ENCODE measurements around the gene NTSR1. TPM values are rescaled to one million over a fixed set of nuclear protein-coding genes. Genes with fewer than 3 reads are reported as not detected.

The NTSR1 gene
- polyA plus RNA-seq, 4 donors = 0.34 to 1.2 TPM; not detected in 2

DNA sequence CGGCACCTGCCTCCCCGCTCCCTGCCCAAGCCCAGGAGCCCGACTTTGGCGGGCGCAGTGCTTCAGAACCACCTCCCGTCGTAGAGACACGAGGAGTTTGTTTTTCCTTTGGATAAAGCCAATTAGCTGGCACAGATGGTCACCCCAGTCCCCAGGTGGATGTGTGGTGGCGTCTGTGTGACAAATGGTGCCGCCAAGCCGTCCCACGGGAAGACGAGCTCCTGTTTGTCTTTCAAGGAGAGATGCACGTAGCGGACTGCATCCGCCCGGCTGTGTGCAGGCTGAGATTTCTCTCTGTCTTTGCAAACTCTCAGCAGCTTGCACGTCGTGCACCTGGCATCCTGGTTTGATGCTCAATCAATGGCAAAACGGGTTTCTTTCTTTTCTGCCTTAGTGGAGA lies 71.6 kb downstream of the NTSR1 start:
- no peak for FAIRE-seq
- no peaks in the 10 kb centered on the region for H3K9me3 ChIP-seq (ENCODE audit: control insufficient read depth in 2 of 2, insufficient read depth in 1 of 2, low read depth in 1 of 2, low read length in 1 of 2)
- WGBS, 3 donors = 62 to 74% (median 72%) methylated on average over 17 to 20 of the region's 20 CpGs
- no peak overlapping the region for H3K4me3 ChIP-seq (ENCODE audit: low read depth in 1 of 3, low read length in 3 of 3)
- H3K36me3 ChIP-seq (ENCODE audit: control insufficient read depth in 3 of 3, insufficient read depth in 2 of 3, low read depth in 1 of 3, low read length in 3 of 3) = no peaks in the 10 kb centered on the region
- no peak overlapping the region for H3K27ac ChIP-seq (ENCODE audit: low read depth in 1 of 3, low read length in 2 of 3)
- H3K27me3 ChIP-seq (ENCODE audit: control insufficient read depth in 3 of 3, insufficient read depth in 3 of 3, low read length in 3 of 3) = no peaks in the 10 kb centered on the region
- peaks cover 0 to 3% (median 0%) of the 10 kb centered on the region in 3 donors for H3K4me1 ChIP-seq (ENCODE audit: control insufficient read depth in 3 of 3, insufficient read depth in 2 of 3, low read depth in 1 of 3, low read length in 2 of 3)
- no peak for DNase-seq

DNA sequence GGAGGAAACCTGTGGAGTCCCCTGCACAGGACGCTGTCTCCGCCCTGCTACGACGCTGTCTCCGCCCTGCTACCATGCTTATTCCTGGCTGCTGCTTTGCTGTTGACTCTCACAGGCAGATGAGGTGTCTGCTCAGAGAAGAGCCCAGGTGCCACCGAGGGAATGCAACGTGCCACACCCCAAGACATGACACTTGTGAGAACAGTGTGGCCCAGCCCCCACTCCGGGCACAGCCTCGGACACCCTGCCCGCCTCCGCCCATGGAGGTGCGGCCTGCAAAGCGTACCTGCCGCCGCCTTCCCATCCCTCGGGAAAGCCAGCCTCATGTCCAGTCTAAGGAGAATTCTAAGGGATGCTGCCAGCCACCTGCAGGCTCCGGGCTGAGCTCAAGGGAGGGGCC lies 72.1 kb downstream of the NTSR1 start:
- Histone ChIP-seq H3K36me3 (ENCODE audit: control insufficient read depth in 3 of 3, insufficient read depth in 2 of 3, low read depth in 1 of 3, low read length in 3 of 3) (no peaks in the 10 kb centered on the region), H3K9me3 (ENCODE audit: control insufficient read depth in 2 of 2, insufficient read depth in 1 of 2, low read depth in 1 of 2, low read length in 1 of 2) (no peaks in the 10 kb centered on the region), H3K4me3 (ENCODE audit: low read depth in 1 of 3, low read length in 3 of 3) (no peak overlapping the region), H3K27ac (ENCODE audit: low read depth in 1 of 3, low read length in 2 of 3) (no peak overlapping the region), H3K27me3 (ENCODE audit: control insufficient read depth in 3 of 3, insufficient read depth in 3 of 3, low read length in 3 of 3) (no peaks in the 10 kb centered on the region), H3K4me1 (ENCODE audit: control insufficient read depth in 3 of 3, insufficient read depth in 2 of 3, low read depth in 1 of 3, low read length in 2 of 3) (peaks cover 0 to 3% (median under 1%) of the 10 kb centered on the region in 3 donors)
- DNase-seq = no peak
- WGBS, 3 donors = 59 to 79% (median 71%) methylated on average over 17 of the region's 17 CpGs
- no peak for FAIRE-seq

DNA sequence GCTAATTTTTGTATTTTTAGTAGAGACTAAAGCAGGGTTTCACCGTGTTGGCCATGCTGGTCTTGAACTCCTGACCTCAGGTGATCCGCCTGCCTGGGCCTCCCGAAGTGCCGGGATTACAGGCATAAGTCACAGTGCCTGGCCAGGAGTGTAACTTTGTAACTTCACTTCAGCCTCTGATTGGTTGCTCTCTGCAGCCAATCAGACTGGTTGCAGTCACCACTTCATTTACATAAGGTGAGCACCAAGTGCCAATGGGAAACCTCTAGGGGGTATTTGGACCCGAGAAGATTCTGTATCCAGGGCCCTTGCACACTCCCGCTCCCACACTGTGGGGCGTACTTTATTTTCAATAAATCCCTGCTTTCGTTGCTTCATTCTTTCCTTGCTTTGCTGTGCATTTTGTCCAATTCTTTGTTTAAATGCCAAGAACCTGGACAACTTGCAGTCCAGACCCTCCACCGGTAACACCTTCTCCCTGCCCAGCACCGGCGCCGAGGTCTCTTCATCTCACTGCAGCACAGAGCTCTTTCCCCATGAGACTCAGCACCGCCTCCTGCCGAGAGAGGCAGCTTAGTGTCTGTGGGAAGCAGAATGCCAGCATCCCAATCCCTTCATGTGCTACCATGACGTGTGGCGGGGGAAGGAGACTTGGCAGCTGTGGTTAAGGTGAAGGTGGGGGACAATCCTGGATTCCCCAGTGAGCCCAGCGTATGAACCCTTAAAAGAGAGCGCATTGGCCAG lies 73.7 kb downstream of the NTSR1 start:
- no peaks in the 10 kb centered on the region for H3K36me3 ChIP-seq (ENCODE audit: control insufficient read depth in 3 of 3, insufficient read depth in 2 of 3, low read depth in 1 of 3, low read length in 3 of 3)
- FAIRE-seq (no peak), DNase-seq (no peak)
- H3K4me1 ChIP-seq (ENCODE audit: control insufficient read depth in 3 of 3, insufficient read depth in 2 of 3, low read depth in 1 of 3, low read length in 2 of 3) = peaks cover 0 to 5% (median 0%) of the 10 kb centered on the region in 3 donors
- 84 to 90% (median 88%) methylated on average over 18 of the region's 18 CpGs for WGBS, 3 donors
- no peaks in the 10 kb centered on the region for H3K27me3 ChIP-seq (ENCODE audit: control insufficient read depth in 3 of 3, insufficient read depth in 3 of 3, low read length in 3 of 3)
- no peaks in the 10 kb centered on the region for H3K9me3 ChIP-seq (ENCODE audit: control insufficient read depth in 2 of 2, insufficient read depth in 1 of 2, low read depth in 1 of 2, low read length in 1 of 2)
- H3K27ac ChIP-seq (ENCODE audit: low read depth in 1 of 3, low read length in 2 of 3) = no peak overlapping the region
- H3K4me3 ChIP-seq (ENCODE audit: low read depth in 1 of 3, low read length in 3 of 3) = no peak overlapping the region

- FAIRE-seq (no peak), DNase-seq (no peak)
- H3K4me3 ChIP-seq (ENCODE audit: low read depth in 1 of 3, low read length in 3 of 3) = no peak overlapping the region
- H3K27me3 ChIP-seq (ENCODE audit: control insufficient read depth in 3 of 3, insufficient read depth in 3 of 3, low read length in 3 of 3) = no peaks in the 10 kb centered on the region
- peaks cover 0 to 5% (median 0%) of the 10 kb centered on the region in 3 donors for H3K4me1 ChIP-seq (ENCODE audit: control insufficient read depth in 3 of 3, insufficient read depth in 2 of 3, low read depth in 1 of 3, low read length in 2 of 3)
- 50 to 61% (median 60%) methylated on average over 9 of the region's 9 CpGs for WGBS, 3 donors
- H3K36me3 ChIP-seq (ENCODE audit: control insufficient read depth in 3 of 3, insufficient read depth in 2 of 3, low read depth in 1 of 3, low read length in 3 of 3) = no peaks in the 10 kb centered on the region
- no peak overlapping the region for H3K27ac ChIP-seq (ENCODE audit: low read depth in 1 of 3, low read length in 2 of 3)
- no peaks in the 10 kb centered on the region for H3K9me3 ChIP-seq (ENCODE audit: control insufficient read depth in 2 of 2, insufficient read depth in 1 of 2, low read depth in 1 of 2, low read length in 1 of 2)
Observed at GRCh38 chr20:62782893-62783278, 74.2 kb downstream of the NTSR1 start.

DNA sequence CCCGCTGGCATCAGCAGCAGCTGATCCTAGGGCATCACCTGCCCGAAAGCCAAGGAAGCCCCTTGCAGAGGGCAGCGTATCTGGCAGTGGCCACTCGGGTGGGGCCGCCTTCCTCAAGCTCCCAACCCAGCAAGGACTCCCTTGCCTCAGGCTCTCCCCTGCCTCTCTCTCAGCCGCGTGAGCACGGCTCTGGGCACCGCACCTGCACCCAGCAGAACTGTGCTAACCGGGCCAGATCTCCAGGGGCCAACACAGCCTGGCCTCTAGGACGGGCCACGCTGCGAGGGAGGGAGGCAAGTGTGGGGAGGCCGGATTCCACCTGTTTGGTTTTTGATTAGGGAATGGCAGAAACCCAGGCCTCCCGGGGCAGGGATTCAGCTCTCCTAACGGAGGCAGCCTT lies 75.9 kb downstream of the NTSR1 start:
- Histone ChIP-seq H3K4me3 (ENCODE audit: low read depth in 1 of 3, low read length in 3 of 3) (no peak overlapping the region), H3K9me3 (ENCODE audit: control insufficient read depth in 2 of 2, insufficient read depth in 1 of 2, low read depth in 1 of 2, low read length in 1 of 2) (no peaks in the 10 kb centered on the region), H3K27me3 (ENCODE audit: control insufficient read depth in 3 of 3, insufficient read depth in 3 of 3, low read length in 3 of 3) (no peaks in the 10 kb centered on the region), H3K36me3 (ENCODE audit: control insufficient read depth in 3 of 3, insufficient read depth in 2 of 3, low read depth in 1 of 3, low read length in 3 of 3) (no peaks in the 10 kb centered on the region), H3K27ac (ENCODE audit: low read depth in 1 of 3, low read length in 2 of 3) (no peak overlapping the region), H3K4me1 (ENCODE audit: control insufficient read depth in 3 of 3, insufficient read depth in 2 of 3, low read depth in 1 of 3, low read length in 2 of 3) (peaks cover 0 to 5% (median 0%) of the 10 kb centered on the region in 3 donors)
- no peak for DNase-seq
- no peak for FAIRE-seq
- WGBS, 3 donors = 89 to 92% (median 92%) methylated on average over 16 of the region's 16 CpGs

DNA sequence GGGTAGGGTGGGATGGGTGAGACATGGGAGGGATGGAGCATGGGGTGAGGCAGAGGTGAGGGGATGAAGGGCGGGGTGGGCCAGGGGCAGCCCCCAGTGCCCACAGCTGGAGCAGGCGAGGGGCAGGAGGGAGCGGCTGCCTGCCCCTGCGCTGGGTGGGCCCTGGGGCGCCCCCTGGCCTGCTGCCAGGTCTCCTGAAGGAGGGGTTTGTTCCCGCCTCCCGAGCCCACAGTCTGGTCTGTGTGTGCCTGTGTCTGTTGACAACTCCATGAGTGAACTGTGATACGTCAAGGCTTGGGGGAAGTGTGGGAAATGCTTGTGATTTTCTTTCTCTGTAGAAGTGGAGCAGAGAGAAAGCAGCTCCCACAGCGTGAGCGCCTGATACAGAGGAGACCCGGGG lies 76.8 kb downstream of the NTSR1 start:
- H3K36me3 ChIP-seq (ENCODE audit: control insufficient read depth in 3 of 3, insufficient read depth in 2 of 3, low read depth in 1 of 3, low read length in 3 of 3) = no peaks in the 10 kb centered on the region
- 65 to 77% (median 74%) methylated on average over 10 to 11 of the region's 11 CpGs for WGBS, 3 donors
- FAIRE-seq = no peak

DNA sequence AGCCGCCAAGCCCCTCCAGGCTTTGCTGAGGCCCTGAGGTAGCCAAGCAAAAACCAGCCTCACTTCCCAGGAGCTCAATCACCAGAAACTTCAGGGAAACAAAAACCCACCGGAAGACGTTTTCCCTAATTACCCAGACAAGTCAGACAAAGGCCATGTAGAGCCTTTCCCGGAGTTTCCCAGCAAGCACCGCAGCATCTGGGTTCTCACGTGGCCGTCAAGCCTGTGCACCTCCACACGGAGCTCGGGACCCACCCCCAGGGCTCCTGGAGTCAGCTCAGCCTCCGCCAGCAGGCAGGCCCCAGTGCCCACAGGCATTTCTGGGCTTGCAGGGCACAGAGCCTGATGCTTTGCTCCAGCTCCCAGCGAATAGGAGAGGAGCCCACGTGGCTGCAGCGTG lies 77.5 kb downstream of the NTSR1 start:
- Histone ChIP-seq H3K27me3 (ENCODE audit: control insufficient read depth in 3 of 3, insufficient read depth in 3 of 3, low read length in 3 of 3) (peaks cover 0 to 3% (median 0%) of the 10 kb centered on the region in 3 donors), H3K27ac (ENCODE audit: low read depth in 1 of 3, low read length in 2 of 3) (no peak overlapping the region), H3K9me3 (ENCODE audit: control insufficient read depth in 2 of 2, insufficient read depth in 1 of 2, low read depth in 1 of 2, low read length in 1 of 2) (no peaks in the 10 kb centered on the region), H3K36me3 (ENCODE audit: control insufficient read depth in 3 of 3, insufficient read depth in 2 of 3, low read depth in 1 of 3, low read length in 3 of 3) (no peaks in the 10 kb centered on the region), H3K4me3 (ENCODE audit: low read depth in 1 of 3, low read length in 3 of 3) (no peak overlapping the region), H3K4me1 (ENCODE audit: control insufficient read depth in 3 of 3, insufficient read depth in 2 of 3, low read depth in 1 of 3, low read length in 2 of 3) (peaks cover 0 to 5% (median 0%) of the 10 kb centered on the region in 3 donors)
- WGBS, 3 donors = 82 to 95% (median 85%) methylated on average over 13 of the region's 13 CpGs
- FAIRE-seq (no peak), DNase-seq (no peak)

More for the DNA sequence above, 76.8 kb downstream of the NTSR1 start:
- Histone ChIP-seq H3K27ac (ENCODE audit: low read depth in 1 of 3, low read length in 2 of 3) (no peak overlapping the region), H3K27me3 (ENCODE audit: control insufficient read depth in 3 of 3, insufficient read depth in 3 of 3, low read length in 3 of 3) (peaks cover 0 to 1% (median 0%) of the 10 kb centered on the region in 3 donors), H3K4me3 (ENCODE audit: low read depth in 1 of 3, low read length in 3 of 3) (no peak overlapping the region), H3K9me3 (ENCODE audit: control insufficient read depth in 2 of 2, insufficient read depth in 1 of 2, low read depth in 1 of 2, low read length in 1 of 2) (no peaks in the 10 kb centered on the region), H3K4me1 (ENCODE audit: control insufficient read depth in 3 of 3, insufficient read depth in 2 of 3, low read depth in 1 of 3, low read length in 2 of 3) (peaks cover 0 to 5% (median 0%) of the 10 kb centered on the region in 3 donors)
- no peak for DNase-seq

- H3K4me1 ChIP-seq (ENCODE audit: control insufficient read depth in 3 of 3, insufficient read depth in 2 of 3, low read depth in 1 of 3, low read length in 2 of 3) = peaks cover 0 to 5% (median 0%) of the 10 kb centered on the region in 3 donors
- DNase-seq (no peak), FAIRE-seq (no peak)
- 55 to 74% (median 66%) methylated on average over 7 of the region's 7 CpGs for WGBS, 3 donors
- H3K27ac ChIP-seq (ENCODE audit: low read depth in 1 of 3, low read length in 2 of 3) = no peak overlapping the region
- no peaks in the 10 kb centered on the region for H3K36me3 ChIP-seq (ENCODE audit: control insufficient read depth in 3 of 3, insufficient read depth in 2 of 3, low read depth in 1 of 3, low read length in 3 of 3)
- no peak overlapping the region for H3K4me3 ChIP-seq (ENCODE audit: low read depth in 1 of 3, low read length in 3 of 3)
- H3K9me3 ChIP-seq (ENCODE audit: control insufficient read depth in 2 of 2, insufficient read depth in 1 of 2, low read depth in 1 of 2, low read length in 1 of 2) = no peaks in the 10 kb centered on the region
- H3K27me3 ChIP-seq (ENCODE audit: control insufficient read depth in 3 of 3, insufficient read depth in 3 of 3, low read length in 3 of 3) = peaks cover 0 to 3% (median 0%) of the 10 kb centered on the region in 3 donors
Observed at GRCh38 chr20:62787321-62787720, 78.7 kb downstream of the NTSR1 start.
